ENCODE data around the gene CBR4. TPM values are rescaled to one million over a fixed set of nuclear protein-coding genes. Genes with fewer than 3 reads are reported as not detected.
"Not testable (repeated sequence)": the region's sequence is repeated elsewhere in the genome, so short reads cannot be mapped to it uniquely, and the experiment has no call there.

The CBR4 gene
- total RNA-seq, 1 experiment from 2014 or later: 48.1 TPM

DNA sequence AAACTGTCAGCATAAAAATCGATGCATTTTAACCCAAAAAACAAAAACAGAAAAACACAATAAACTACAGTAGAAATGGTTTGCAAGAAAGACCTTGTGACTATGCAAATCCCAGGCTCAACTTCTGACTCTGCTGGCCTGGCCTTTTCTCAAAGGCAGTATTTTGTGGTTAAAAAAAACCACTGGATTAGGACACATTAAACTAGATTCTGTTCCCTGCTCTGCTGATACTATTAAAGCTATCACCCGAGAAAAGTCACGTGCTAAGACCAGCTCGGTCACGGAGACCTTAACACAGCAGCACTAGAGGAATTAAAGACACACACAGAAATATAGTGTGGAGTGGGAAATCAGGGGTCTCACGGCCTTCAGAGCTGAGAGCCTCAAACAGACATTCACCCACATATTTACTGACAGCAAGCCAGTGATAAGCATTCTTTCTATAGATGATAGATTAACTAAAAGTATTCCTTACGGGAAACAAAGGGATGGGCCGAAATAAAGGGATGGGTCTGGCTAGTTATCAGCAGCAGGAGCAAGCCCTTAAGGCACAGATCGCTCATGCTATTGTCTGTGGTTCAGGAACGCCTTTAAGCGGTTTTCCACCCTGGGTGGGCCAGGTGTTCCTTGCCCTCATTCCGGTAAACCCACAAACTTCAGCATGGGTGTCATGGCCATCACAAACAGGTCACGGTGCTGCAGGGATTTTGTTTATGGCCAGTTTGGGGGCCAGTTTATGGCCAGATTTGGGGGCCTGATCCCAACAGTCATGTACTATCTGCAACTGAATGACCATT is 16.1 kb downstream of the CBR4 start (continued):
- TF ChIP-seq, protein P1, sequence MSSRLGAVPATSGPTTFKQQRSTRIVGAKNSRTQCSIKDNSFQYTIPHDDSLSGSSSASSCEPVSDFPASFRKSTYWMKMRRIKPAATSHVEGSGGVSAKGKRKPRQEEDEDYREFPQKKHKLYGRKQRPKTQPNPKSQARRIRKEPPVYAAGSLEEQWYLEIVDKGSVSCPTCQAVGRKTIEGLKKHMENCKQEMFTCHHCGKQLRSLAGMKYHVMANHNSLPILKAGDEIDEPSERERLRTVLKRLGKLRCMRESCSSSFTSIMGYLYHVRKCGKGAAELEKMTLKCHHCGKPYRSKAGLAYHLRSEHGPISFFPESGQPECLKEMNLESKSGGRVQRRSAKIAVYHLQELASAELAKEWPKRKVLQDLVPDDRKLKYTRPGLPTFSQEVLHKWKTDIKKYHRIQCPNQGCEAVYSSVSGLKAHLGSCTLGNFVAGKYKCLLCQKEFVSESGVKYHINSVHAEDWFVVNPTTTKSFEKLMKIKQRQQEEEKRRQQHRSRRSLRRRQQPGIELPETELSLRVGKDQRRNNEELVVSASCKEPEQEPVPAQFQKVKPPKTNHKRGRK (CRISPR knock-in tag; IDR thresholded peaks at IDR 0.05; ENCODE audit: borderline replicate concordance): no peak
- TF ChIP-seq, protein P2, sequence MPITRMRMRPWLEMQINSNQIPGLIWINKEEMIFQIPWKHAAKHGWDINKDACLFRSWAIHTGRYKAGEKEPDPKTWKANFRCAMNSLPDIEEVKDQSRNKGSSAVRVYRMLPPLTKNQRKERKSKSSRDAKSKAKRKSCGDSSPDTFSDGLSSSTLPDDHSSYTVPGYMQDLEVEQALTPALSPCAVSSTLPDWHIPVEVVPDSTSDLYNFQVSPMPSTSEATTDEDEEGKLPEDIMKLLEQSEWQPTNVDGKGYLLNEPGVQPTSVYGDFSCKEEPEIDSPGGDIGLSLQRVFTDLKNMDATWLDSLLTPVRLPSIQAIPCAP (CRISPR knock-in tag; IDR thresholded peaks at IDR 0.05): no peak
- no peak for TF ChIP-seq ETV6 (CRISPR knock-in tag; IDR thresholded peaks at IDR 0.05)
- TF ChIP-seq ZNF671 (CRISPR knock-in tag; IDR thresholded peaks at IDR 0.05): no peak
- no peak for TF ChIP-seq FOXP1 (CRISPR knock-in tag; IDR thresholded peaks at IDR 0.05; ENCODE audit: borderline replicate concordance)
- no peak for TF ChIP-seq ESRRA (CRISPR knock-in tag; IDR thresholded peaks at IDR 0.05; ENCODE audit: borderline replicate concordance)
- no peak for TF ChIP-seq GABPB1 (CRISPR knock-in tag; IDR thresholded peaks at IDR 0.05)

DNA sequence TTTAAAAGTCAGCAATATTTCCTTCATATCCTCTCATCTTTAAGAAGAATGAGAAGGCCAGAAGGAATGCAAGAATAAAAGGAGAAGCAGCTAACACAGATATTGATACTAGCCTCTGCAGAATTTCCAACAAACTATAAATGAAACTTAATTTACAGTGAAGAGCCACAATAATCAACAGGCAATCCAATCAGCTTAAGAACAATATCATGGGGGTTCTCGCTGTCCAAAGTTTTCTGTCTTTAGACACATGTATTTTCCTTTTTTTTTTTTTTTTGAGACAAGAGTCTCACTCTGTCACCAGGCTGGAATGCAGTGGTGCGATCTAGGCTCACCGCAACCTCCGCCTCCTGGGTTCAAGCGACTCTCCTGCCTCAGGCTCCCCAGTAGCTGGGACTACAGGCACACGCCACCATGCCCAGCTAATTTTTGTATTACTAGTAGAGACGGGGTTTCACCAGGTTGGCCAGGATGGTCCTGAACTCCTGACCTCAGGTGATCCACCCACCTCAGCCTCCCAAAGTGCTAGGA is 17.0 kb downstream of the CBR4 start:
- DNase-seq (ENCODE audit: low spot score); H3K4me3 Mint-ChIP-seq; H3K9me3 Mint-ChIP-seq; CTCF ChIA-PET; ATAC-seq; H3K27ac Mint-ChIP-seq; H3K27me3 Mint-ChIP-seq (ENCODE audit: low read depth); H3K4me1 Mint-ChIP-seq: not testable (repeated sequence)
- POLR2A ChIA-PET: interaction anchor here (0.7 kb wide), 1 partner anchor 13 kb away, joined by 4 read pairs; no protein-coding TSS in a partner anchor
- peaks cover 38% of the 10 kb centered on the region for H3K36me3 Mint-ChIP-seq

DNA sequence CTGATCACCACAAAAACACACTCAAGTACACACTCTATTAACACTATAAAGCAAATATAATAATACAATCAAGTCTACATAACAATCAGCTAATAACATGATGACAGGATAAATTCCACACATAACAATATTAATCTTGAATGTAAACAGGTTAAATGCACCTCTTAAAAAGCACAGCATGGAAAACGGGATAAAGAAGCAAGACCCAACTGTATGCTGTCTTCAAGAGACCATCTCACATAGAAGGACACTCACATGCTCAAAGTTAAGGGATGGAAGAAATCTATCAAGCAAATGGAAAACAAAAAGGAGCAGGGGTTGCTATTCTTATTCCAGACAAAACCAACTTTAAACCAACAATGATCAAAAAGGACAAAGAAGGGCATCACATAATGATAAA is 28.1 kb downstream of the CBR4 start:
- H3K4me3 Mint-ChIP-seq: no peak overlapping the region
- H3K36me3 Mint-ChIP-seq: peaks cover 60% of the 10 kb centered on the region
- H3K4me1 Mint-ChIP-seq: peaks cover 13% of the 10 kb centered on the region
- ChIA-PET CTCF (interaction anchor here (0.8 kb wide), 1 partner anchor 28 kb away, joined by 3 read pairs; the partner anchor contains the start of gene CBR4), POLR2A (no interaction called here)
- no peaks in the 10 kb centered on the region for H3K27me3 Mint-ChIP-seq (ENCODE audit: low read depth)
- no peak overlapping the region for H3K27ac Mint-ChIP-seq
- peaks cover 32% of the 10 kb centered on the region for H3K9me3 Mint-ChIP-seq
- ATAC-seq: no peak
- DNase-seq (ENCODE audit: low spot score): no peak
- TF ChIP-seq, protein P3, sequence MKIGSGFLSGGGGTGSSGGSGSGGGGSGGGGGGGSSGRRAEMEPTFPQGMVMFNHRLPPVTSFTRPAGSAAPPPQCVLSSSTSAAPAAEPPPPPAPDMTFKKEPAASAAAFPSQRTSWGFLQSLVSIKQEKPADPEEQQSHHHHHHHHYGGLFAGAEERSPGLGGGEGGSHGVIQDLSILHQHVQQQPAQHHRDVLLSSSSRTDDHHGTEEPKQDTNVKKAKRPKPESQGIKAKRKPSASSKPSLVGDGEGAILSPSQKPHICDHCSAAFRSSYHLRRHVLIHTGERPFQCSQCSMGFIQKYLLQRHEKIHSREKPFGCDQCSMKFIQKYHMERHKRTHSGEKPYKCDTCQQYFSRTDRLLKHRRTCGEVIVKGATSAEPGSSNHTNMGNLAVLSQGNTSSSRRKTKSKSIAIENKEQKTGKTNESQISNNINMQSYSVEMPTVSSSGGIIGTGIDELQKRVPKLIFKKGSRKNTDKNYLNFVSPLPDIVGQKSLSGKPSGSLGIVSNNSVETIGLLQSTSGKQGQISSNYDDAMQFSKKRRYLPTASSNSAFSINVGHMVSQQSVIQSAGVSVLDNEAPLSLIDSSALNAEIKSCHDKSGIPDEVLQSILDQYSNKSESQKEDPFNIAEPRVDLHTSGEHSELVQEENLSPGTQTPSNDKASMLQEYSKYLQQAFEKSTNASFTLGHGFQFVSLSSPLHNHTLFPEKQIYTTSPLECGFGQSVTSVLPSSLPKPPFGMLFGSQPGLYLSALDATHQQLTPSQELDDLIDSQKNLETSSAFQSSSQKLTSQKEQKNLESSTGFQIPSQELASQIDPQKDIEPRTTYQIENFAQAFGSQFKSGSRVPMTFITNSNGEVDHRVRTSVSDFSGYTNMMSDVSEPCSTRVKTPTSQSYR (CRISPR knock-in tag; IDR thresholded peaks at IDR 0.05): no peak
- TF ChIP-seq JAZF1 (CRISPR knock-in tag; IDR thresholded peaks at IDR 0.05): no peak
- no peak for TF ChIP-seq ETV6 (CRISPR knock-in tag; IDR thresholded peaks at IDR 0.05)
- TF ChIP-seq, protein P4, sequence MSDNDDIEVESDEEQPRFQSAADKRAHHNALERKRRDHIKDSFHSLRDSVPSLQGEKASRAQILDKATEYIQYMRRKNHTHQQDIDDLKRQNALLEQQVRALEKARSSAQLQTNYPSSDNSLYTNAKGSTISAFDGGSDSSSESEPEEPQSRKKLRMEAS (CRISPR knock-in tag; IDR thresholded peaks at IDR 0.05): no peak

DNA sequence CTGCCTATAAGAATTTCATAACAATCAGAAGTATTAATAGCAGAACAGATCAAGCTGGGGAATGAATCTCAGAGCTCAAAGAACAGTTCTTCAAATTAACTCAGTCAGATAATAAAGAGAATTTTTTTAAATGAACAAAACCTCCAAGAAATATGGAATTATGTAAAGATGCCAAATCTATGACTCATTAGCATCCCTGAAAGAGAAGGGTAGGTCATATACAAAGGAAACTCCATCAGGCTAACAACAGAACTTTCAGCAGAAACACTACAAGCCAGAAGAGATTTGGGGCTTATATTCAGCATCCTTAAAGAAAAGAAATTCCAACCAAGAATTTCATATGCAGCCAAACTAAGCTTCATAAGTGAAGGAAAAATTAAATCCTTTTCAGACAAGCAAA is 28.6 kb downstream of the CBR4 start:
- no peak for ATAC-seq
- CTCF ChIA-PET: interaction anchor here (0.8 kb wide), 1 partner anchor 29 kb away, joined by 3 read pairs; the partner anchor contains the start of gene CBR4
- no peaks in the 10 kb centered on the region for H3K27me3 Mint-ChIP-seq (ENCODE audit: low read depth)
- peaks cover 32% of the 10 kb centered on the region for H3K9me3 Mint-ChIP-seq
- no peak overlapping the region for H3K27ac Mint-ChIP-seq
- H3K4me1 Mint-ChIP-seq: peaks cover 13% of the 10 kb centered on the region
- no peak for DNase-seq (ENCODE audit: low spot score)
- POLR2A ChIA-PET: no interaction called here
- no peak overlapping the region for H3K4me3 Mint-ChIP-seq
- peaks cover 58% of the 10 kb centered on the region for H3K36me3 Mint-ChIP-seq
- TF ChIP-seq, protein P5, sequence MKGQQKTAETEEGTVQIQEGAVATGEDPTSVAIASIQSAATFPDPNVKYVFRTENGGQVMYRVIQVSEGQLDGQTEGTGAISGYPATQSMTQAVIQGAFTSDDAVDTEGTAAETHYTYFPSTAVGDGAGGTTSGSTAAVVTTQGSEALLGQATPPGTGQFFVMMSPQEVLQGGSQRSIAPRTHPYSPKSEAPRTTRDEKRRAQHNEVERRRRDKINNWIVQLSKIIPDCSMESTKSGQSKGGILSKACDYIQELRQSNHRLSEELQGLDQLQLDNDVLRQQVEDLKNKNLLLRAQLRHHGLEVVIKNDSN (CRISPR knock-in tag; IDR thresholded peaks at IDR 0.05): no peak
- TF ChIP-seq PRRX2 (CRISPR knock-in tag; IDR thresholded peaks at IDR 0.05) (no peak), NFYB (CRISPR knock-in tag; conservative IDR thresholded peaks at IDR 0.05; ENCODE audit: low read depth) (no peak), RORB (CRISPR knock-in tag; IDR thresholded peaks at IDR 0.05) (no peak), SOX15 (CRISPR knock-in tag; IDR thresholded peaks at IDR 0.05) (no peak)
- TF ChIP-seq, protein P6, sequence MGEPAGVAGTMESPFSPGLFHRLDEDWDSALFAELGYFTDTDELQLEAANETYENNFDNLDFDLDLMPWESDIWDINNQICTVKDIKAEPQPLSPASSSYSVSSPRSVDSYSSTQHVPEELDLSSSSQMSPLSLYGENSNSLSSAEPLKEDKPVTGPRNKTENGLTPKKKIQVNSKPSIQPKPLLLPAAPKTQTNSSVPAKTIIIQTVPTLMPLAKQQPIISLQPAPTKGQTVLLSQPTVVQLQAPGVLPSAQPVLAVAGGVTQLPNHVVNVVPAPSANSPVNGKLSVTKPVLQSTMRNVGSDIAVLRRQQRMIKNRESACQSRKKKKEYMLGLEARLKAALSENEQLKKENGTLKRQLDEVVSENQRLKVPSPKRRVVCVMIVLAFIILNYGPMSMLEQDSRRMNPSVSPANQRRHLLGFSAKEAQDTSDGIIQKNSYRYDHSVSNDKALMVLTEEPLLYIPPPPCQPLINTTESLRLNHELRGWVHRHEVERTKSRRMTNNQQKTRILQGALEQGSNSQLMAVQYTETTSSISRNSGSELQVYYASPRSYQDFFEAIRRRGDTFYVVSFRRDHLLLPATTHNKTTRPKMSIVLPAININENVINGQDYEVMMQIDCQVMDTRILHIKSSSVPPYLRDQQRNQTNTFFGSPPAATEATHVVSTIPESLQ (CRISPR knock-in tag; IDR thresholded peaks at IDR 0.05): no peak
- TF ChIP-seq, protein P7, sequence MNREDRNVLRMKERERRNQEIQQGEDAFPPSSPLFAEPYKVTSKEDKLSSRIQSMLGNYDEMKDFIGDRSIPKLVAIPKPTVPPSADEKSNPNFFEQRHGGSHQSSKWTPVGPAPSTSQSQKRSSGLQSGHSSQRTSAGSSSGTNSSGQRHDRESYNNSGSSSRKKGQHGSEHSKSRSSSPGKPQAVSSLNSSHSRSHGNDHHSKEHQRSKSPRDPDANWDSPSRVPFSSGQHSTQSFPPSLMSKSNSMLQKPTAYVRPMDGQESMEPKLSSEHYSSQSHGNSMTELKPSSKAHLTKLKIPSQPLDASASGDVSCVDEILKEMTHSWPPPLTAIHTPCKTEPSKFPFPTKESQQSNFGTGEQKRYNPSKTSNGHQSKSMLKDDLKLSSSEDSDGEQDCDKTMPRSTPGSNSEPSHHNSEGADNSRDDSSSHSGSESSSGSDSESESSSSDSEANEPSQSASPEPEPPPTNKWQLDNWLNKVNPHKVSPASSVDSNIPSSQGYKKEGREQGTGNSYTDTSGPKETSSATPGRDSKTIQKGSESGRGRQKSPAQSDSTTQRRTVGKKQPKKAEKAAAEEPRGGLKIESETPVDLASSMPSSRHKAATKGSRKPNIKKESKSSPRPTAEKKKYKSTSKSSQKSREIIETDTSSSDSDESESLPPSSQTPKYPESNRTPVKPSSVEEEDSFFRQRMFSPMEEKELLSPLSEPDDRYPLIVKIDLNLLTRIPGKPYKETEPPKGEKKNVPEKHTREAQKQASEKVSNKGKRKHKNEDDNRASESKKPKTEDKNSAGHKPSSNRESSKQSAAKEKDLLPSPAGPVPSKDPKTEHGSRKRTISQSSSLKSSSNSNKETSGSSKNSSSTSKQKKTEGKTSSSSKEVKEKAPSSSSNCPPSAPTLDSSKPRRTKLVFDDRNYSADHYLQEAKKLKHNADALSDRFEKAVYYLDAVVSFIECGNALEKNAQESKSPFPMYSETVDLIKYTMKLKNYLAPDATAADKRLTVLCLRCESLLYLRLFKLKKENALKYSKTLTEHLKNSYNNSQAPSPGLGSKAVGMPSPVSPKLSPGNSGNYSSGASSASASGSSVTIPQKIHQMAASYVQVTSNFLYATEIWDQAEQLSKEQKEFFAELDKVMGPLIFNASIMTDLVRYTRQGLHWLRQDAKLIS (CRISPR knock-in tag; IDR thresholded peaks at IDR 0.05; ENCODE audit: borderline replicate concordance): no peak

Measured in WTC11 (cell line).